RWPE1 (cell line): ENCODE data around the gene BAG5.

ENCODE experiments used
- CTCF ChIA-PET: fragments of 350-600 bp; sonication (Branson Sonifier 250); formaldehyde crosslinking; extraction: SDS; loops from one replicate; lab custom pipeline; 2021; lab: Yijun Ruan, JAX
- POLR2A ChIA-PET: fragments of 400-600 bp; formaldehyde crosslinking; extraction: SDS; loops from one replicate; lab custom pipeline; 2020; ENCODE audit warnings: antibody characterized with exemption; ENCODE audit not compliant: low non-redundant PET; lab: Yijun Ruan, JAX
- DNase-seq: peaks from one replicate; pipeline ENCODE4 v3.0.0; 2012; ENCODE audit warnings: low spot score
- H3K27ac ChIP-seq: fragments of 450-650 bp; 2 replicates; pipeline ENCODE4 v1.5.1; 2017
- CTCF ChIP-seq: fragments of 450-650 bp; conservative IDR thresholded peaks from 2 replicates; pipeline ENCODE4 v1.5.1; 2017; ENCODE audit warnings: low read depth, mild to moderate bottlenecking

Gene BAG5

GRCh38 chr14:103520657-103521437 is 41.6 kb downstream of the BAG5 start:
- peak; percentile 74 for TF ChIP-seq CTCF
- DNase-seq = peak; percentile 64
- peak overlapping the region; percentile 100 for H3K27ac ChIP-seq
- ChIA-PET CTCF (interaction anchor here (0.6 to 6.2 kb wide), 6 partner anchors 10 to 124 kb away, joined by 3 to 57 read pairs (median 4); no protein-coding TSS in a partner anchor), POLR2A (interaction anchor here (0.6 to 2.0 kb wide), 2 partner anchors 19 to 22 kb away, joined by 3 to 4 read pairs; no protein-coding TSS in a partner anchor)

GRCh38 chr14:103520269-103520656 is 42.2 kb downstream of the BAG5 start:
- DNase-seq = no peak
- ChIA-PET POLR2A (no interaction called here), CTCF (interaction anchor here (0.6 to 6.2 kb wide), 5 partner anchors 14 to 125 kb away, joined by 3 to 57 read pairs (median 5); no protein-coding TSS in a partner anchor)
- TF ChIP-seq CTCF = no peak
- peak overlapping the region; percentile 100 for H3K27ac ChIP-seq

DNA sequence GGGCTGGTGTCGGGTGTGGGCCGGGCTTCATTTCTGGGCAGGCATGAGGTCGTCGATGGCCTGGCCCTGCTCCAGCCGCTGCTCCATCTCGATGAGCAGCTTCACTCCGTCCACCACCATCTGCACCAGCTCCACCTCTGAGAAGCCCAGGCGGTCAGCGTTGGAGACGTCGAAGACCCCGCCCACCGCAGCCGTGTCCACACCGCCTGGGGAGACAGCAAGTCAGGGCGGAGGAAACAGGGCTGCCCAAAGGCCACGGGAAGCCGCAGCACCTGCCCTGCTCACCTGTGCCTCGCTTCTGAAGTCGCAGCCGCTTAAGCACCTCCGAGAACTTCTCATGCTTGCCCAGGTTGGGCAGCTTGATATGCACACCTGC is 42.6 kb downstream of the BAG5 start:
- POLR2A ChIA-PET = no interaction called here
- CTCF ChIA-PET = interaction anchor here (0.7 to 6.2 kb wide), 4 partner anchors 9 to 1558 kb away, joined by 3 to 57 read pairs (median 10); partner anchors contain the start of gene TRMT61A
- no peak for TF ChIP-seq CTCF
- H3K27ac ChIP-seq = peak overlapping the region; percentile 100
- no peak for DNase-seq

- no peak for TF ChIP-seq CTCF
- DNase-seq = peak; percentile 59
- ChIA-PET POLR2A (interaction anchor here (0.6 kb wide), 1 partner anchor 162 kb away, joined by 3 read pairs; no protein-coding TSS in a partner anchor), CTCF (interaction anchor here (0.6 to 6.2 kb wide), 19 partner anchors 8 to 1557 kb away, joined by 3 to 57 read pairs (median 4); partner anchors contain the start of gene TRMT61A)
- H3K27ac ChIP-seq = peak overlapping the region; percentile 100
Measured at GRCh38 chr14:103519043-103519836, 43.2 kb downstream of the BAG5 start.

- peak; percentile 81 for DNase-seq
- peak; percentile 90 for TF ChIP-seq CTCF
- POLR2A ChIA-PET = interaction anchor here (0.6 kb wide), 1 partner anchor 161 kb away, joined by 3 read pairs; no protein-coding TSS in a partner anchor
- peak overlapping the region; percentile 100 for H3K27ac ChIP-seq
- CTCF ChIA-PET = interaction anchor here (0.5 to 6.2 kb wide), 21 partner anchors 8 to 1508 kb away, joined by 3 to 57 read pairs (median 5); partner anchors contain the start of gene TRMT61A
Measured at GRCh38 chr14:103518422-103519042, 43.9 kb downstream of the BAG5 start.
